GM18873 (cell line): ENCODE results near the gene LPCAT1.
"Not testable (repeated sequence)": the region's sequence is repeated elsewhere in the genome, so short reads cannot be mapped to it uniquely, and the experiment has no call there.

ENCODE experiments used
- ATAC-seq: cut with Tn5 transposase; IDR thresholded peaks from one replicate; pipeline ENCODE4 v1.9.1; 2021; ENCODE audit warnings: mild to moderate bottlenecking, moderate library complexity, moderate number of reproducible peaks; ENCODE audit not compliant: unreplicated experiment, low FRiP score

LPCAT1 gene

DNA sequence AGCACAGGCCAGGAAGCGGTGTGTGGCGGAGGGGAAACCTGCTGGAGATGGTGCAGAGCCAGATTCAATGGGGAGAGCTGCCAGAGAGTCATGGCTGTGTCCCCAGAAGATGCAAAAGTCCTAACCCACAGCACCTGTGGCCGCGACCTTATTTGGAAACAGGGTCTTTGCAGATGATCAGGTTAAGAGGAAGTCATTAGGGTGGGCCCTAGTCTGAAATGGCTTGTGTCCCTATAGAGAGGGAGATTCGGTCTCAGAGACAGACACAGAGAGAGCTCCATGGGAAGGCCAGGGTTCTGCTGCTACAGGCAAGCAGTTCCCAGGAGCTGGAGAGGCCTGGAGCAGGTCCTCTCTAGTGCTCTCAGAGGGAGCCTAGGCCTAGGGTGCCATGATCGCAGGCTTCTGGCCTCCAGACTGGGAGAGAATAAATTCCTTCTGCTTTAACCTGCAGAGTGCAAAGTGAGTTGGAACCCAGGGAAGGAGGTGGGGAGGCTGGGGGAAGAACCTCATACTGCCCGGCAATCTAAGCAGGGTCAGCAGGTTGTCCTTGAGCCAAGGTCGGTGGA lies 1.9 kb upstream of the LPCAT1 start:
- ATAC-seq = no peak

DNA sequence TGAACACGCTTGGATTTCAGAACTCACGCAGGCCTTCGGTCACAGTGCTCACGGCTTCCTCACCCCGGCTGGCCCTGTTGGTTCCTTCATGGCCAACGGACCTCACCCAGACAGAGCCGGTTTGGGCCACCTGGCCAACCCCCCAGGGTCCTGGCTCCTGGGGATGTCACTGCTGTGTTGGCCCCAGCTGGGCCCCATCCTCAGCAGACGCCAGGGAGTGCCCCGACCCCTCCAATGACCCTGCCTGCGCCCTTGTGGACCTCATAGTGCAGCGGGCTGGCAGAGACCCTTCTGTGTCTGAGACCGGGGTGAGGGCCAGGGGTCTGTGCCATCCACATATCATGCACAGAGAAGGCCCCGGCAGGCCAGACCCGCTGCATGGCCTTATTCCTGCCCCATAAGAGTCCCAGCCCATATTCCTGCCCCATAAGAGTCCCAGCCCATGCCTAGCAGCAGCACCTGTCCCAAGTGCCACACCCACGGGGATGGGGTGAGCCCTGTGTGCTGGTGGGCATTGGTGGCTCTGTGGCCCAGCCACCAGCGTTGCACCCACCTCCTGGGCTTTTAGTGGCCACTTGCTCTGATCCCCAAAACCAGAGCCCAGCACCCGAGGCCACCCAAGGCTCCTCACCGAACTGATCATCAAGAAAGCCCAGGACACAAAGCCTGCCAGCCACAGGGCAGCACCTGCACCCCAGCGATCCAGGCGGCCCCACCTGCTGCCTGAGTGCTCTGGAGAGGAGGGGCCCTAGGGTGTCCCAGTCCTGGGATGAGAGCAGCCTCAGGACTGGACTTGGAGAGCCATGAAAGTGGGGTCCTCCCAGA lies 1.3 kb upstream of the LPCAT1 start:
- no peak for ATAC-seq

DNA sequence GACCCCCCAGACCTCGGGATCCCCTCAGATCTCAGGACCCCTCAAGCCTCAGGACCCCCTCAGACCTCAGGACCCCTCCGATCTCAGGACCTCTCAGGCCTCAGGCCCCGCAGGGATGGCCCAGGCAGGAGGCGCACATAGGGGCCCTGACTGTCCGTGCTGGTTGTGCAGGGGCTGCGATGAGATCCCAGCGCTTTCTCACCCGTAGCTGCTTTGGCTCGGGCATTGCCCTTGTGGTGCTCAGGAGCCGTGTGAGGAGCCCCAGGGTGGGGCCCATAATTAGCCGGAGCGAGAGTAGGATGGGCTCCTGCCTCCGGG lies 680 bp upstream of the LPCAT1 start:
- ATAC-seq = no peak

DNA sequence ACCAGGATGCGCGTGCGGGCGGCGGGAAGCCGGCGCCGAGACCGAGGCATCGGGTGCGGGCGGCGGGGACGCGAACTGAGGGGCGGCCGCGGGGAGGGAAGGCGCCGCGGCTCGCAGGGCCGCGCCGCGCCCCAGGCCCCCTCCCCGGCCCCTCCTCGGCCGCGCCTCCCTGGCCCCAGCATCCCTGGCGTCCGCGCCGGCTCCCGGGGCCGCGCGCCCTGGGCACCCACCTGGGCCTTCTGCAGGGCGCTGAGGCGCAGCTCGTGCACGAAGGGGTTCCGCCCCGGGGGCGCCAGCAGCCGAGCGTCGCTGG lies 324 bp downstream of the LPCAT1 start:
- ATAC-seq = peak; percentile 15

DNA sequence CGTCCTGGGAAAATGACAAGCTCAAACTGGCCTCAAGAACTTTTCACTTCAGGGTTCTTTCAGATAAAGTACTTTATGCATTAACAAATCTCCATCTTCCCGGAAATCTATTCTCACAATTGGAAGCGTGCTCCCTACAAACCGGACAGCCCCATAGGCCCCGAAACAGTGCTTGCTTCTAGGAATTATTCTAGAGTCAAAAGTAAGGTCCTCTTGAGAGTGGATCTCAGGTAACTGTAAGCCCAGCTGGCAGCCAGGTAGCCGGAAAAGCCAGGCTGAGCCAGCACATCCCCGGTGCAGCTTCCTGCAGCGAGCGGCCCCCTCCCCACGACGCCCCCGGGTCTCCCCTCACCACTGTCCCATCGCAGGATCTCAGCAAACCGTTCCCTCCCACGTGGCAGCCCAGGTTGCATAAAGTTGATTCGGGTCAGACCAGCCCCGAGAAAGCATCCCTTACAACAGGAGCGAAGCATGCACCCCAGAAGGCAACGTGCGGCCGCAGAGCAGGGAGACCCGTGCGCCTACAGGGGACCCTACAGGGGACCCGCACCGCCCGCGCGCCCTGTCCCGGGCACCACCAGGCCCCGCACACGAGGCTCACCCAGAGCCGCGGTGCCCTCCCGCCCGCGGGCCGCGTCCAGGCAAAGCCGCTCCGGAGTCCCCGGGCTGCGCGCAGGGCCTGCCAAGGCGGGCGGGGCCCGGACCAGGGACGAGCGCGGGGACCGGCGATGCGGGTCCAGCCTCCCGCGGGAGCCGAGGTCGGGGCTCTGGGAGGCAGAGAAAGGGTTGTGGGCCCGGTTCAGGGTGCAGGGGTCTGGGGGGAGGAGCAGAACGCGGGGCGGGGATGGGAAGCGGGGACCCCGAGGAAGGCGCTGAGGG lies 920 bp downstream of the LPCAT1 start:
- ATAC-seq = no peak

DNA sequence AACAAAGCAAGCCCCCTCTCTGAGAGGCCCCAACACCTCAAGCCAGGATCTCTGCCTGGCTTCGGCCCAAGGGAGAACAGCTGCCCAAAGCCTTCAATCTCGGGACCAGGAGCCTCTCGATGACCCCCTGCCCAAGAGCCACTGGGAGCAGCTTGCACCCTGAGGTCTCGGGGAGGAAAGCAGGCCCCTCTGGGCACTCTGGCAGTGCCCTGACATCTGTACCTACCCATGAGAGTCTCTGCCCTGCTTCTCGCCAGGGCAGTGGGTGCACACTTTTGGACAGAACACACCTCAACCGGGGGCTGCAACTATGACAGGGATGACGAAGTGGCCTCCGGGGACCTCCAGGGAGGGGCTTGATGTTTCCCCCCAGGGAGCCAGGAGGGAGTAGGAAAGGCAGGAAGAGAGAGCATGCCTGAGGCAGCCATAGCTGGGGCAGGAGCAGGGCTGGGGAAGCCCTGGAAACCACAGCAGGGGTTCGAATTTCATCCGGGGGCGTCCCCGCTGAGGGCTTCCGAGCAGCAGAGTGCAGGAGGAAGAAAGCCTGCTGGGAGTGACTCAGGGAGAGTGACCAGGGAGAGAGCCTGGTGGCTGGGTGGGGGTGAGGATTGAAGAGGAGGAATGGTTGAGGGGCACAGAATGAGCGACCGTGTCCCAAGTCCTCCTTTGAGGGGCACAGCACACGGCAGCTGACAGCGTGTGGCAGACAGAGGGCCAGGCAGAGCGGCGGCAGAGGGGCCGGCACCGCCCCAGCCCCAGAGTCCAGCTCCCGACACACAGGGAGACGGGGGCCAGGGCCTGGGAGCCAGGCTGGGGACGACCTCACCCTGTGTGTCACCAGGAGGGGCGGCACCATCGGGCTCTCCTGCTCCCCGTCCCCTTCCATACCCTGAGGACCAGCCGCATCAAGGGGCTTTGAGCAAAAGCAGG lies 1.8 kb downstream of the LPCAT1 start:
- no peak for ATAC-seq

DNA sequence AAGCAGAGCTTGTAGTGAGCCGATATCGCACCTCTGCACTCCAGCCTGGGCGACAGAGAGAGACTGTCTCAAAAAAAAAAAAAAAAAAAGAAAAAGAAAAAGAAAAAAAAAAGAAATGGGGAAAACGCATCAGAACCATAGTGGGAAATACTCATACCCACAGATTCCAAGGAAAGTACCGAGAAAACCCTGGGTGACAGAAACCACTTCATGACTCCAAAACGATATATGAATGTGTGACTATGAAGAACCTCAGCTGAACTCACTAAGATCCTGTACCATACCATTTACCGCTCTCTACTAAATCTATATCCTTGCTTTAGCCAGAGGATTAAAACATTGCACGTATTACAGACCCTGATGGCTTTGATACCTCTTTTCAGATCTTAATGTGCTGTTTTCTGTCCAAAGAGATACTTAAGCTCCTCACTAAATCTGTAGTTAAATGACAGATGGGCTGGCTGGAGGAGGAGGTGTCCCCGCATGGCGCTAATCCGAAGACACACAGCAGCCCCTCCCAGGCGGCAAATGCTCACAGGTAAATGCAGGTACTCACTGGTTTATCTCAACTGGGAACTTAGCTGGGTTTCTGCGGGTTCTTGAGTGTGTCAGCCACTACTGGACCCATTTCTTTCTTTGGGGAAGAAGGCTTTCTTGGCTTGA lies 2.8 kb downstream of the LPCAT1 start:
- ATAC-seq = no peak

DNA sequence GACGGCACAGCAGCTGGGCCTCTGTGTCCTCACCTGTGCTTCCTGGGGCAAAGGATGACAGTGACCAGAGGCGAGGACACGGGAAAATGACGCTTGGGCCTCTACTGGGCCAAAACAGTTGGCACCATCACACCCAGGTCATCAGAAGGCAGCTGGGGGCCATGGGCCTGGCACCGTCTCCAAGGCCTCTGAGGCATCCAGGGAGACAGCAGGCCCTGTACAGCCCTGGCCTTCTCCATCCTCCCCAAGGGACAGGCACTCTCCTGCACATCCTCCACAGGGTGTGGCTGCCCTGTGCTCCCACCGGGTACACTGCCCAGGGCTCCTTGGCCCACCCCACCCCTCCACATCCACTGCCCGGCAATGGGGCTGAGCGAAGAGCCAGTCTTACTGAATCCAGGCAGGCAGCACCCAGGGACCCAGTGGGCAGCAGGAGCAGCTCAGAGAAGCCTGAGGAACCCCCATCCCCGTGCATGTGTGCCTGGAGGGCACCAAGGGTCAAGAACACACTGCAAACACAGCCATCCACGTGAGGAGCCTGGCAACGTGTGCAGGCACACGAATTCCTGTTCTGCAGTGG lies 4.0 kb downstream of the LPCAT1 start:
- no peak for ATAC-seq

DNA sequence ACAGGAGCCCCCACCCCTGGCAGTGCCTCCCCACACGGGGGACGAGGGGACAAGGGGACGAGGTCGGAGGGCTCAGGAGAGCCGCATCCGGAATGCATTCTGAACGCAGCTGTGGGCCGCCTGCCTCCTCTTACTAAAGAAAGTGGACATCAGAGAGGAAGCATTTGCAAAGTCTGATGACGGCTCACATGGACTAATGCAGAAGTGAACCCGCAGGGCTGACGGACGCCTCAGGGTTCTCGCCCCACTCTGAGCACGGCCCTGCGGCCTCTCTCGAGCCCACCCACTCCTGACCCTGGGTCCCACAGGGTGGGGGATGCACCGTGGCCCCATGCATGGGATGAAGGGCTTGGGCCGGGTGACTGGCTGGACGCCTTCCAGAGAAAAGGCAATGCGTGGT lies 5.9 kb downstream of the LPCAT1 start:
- ATAC-seq = no peak

DNA sequence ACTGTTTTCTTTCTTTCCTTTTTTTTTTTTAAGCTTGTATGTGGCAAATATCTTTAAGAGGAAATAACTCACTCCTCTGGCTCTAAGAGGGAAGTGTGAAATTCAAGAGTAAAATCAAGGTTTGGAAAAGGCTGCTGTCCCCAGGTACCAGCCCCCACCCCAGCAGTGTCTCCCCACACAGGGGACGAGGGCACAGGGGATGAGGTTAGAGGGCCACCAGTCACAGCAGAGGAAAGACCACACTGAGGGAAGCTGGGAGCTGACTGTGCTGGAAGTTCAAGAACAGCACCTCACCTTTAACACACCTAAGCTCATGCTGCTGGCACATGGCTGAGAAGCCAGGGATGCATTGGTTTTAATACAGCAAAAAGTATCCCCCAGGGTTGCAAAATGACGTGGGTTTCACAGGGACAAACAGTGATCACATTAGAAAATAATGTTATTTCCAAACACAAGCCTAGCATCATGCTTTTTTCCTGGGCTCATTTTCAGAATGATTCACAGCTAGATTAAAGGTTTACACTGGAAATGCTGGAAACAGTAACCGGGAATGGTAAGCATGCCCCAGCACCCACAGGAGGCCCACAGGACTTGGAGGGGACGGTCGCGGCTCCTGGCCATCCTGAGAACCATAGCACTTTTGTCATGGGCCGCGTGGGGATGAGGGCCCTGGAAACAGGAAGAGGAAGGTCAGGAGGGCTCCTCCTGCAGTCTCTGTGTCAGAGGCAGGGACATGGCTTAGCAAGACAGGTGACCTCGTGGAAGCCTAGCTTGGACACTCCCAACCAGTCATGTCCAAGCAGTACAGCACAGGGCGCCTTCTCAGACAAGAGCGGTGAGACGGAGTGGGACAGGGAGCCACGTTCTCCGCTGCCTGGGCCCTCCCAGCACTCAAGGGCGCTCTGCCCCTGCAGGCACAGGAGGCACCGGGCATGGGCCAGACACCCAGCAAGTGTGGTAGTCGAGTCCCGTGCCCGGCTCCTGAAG lies 6.9 kb downstream of the LPCAT1 start:
- no peak for ATAC-seq

DNA sequence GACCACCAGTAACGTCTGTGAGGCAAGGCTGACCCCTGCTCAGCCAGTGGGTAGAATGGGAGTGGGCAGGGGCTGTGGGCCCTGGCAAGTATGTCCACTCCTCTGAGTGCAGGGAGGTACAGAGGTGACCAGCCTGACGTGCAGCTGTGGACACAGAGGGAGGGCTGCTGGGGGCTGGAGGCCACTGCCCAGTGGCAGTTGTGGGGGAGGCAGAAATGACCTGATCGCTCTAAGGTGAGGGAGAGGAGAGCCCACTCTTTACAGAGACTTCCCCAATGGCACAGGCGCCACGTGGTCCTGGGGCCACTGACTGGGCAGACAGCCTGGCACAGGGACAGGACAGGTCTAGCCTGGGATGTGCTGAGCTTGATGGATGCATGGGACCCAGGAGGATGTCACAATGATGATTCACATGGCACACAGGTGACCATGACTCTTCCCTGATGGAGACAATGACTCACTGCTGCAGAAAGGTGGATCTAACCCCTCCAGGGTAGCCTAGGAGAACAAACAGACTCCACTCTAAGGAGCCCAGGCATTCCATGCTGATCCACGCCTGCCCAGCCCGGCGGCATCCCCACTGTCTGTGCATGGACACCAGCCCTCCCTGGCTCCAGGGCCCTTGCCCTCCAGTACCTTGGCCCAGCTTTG lies 7.7 kb downstream of the LPCAT1 start:
- ATAC-seq = no peak

DNA sequence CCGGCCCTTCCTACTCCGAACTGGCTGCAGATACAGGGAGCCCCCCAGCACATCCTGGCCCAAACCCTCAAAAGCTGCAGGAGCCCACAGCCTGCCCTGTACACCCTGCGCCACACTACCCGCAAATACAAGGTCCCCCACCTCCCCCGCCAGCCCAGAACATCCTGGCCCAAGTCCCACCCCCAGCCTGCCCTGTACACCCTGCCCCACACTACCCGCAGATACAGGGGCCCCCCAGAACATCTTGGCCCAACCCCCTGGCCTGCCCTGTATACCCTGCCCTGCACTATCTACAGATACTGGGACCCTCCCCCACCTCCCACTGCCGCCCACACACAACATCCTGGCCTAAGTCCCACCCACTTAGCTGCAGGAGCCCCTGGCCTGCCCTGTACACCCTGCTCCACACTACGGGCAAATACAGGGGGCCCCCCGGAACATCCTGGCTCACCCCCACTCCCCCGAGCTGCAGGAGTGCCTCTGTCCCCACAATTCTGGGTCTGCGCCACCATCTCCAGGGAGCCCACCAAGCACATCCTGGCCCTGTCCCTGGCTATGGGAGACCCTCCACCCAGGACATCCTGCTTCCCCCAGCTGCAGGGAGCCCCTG lies 8.3 kb downstream of the LPCAT1 start:
- ATAC-seq = no peak

DNA sequence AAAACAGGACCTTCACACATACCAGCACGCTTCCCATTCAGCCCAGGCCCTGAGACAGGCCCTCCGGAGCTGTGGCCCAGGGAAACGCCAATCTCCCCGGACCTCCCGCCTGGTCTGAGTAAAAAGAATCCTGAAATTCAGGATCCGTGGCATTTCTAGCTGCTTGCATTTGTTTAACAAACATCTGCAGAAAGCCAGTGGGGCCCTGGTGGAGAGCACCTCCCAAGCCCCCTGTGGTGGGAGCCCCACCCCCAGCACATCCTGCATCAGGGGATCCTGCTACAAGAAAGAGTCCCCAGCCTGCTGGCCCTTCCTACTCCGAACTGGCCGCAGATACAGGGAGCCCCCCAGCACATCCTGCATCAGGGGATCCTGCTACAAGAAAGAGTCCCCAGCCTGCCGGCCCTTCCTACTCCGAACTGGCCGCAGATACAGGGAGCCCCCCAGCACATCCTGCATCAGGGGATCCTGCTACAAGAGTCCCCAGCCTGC lies 8.9 kb downstream of the LPCAT1 start:
- ATAC-seq = not testable (repeated sequence)

DNA sequence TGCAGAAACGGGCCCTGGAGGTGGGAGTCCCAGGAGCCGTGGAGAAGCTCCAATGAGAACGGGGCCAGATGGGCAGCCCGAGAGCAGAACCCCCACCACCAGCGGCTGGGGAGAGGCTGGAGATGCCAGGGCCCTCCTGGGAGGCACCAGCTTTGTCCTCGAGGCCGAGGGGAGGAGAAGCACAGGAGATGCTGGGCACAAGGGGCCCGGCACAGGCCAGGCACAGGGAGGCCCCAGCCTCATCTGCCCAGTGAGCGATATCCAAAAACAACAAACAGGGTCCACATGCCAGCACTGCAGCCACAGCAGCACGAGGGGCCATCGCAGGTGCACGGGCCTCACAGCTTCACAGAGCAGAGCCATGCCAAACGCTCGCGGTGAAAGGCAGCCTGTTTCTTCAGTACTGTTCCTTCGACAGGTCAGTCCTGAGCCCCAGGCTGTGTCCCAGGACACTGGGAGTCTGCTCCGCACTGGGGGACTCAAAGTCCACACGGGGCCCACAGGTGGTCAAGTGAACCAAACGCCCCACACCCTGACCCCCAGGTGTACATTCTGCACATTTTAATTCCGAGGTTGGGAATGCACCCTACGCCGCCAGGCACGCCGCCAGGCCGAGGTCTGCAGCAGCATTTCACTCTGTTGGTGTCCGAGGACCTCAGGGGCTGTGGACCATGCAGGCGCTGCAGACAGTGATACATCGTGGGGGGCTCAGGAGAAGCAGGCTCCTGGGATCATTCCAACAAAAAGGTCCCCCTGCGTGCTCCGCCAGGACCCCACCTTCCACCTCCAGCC lies 9.5 kb downstream of the LPCAT1 start:
- ATAC-seq = no peak

DNA sequence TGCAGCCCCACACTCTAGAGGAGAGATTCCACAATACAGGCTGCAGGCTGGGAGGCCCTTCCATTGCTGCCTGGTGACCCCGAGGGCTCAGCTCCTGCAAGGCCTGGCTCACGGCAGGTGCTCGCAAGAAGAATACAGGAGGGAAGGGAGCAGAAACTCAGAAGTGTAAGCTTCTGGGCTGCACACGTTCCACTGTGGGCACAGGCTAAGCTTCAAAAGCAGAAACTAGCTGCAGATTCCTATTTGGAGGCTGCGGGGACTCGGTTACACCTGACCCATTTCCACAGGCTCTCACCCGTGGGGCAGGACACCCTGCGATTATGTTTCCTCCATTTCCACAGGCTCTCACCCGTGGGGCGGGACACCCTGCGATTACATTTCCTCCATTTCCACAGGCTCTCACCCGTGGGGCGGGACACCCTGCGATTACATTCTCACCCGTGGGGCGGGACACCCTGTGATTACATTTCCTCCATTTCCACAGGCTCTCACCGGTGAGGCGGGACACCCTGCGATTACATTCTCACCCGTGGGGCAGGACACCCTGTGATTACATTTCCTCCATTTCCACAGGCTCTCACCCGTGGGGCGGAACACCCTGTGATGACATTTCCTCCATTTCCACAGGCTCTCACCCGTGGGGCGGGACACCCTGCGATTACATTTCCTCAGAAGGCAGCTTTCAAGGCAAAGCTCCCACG lies 10.3 kb downstream of the LPCAT1 start:
- ATAC-seq = no peak
